ENCODE results near the gene RFX1.

The RFX1 gene

GRCh38 chr19:13960863-13961784, 45.0 kb downstream of the RFX1 start:
- no peak for DNase-seq

GRCh38 chr19:13959962-13960862, 45.9 kb downstream of the RFX1 start:
- no peak for DNase-seq

GRCh38 chr19:13959141-13959961, 46.8 kb downstream of the RFX1 start:
- DNase-seq: no peak

- DNase-seq: no peak
Measured at GRCh38 chr19:13958043-13958442, 48.1 kb downstream of the RFX1 start.

- no peak for DNase-seq
Measured at GRCh38 chr19:13957051-13957450, 49.1 kb downstream of the RFX1 start.

- DNase-seq: no peak
Measured at GRCh38 chr19:13956365-13956744, 49.8 kb downstream of the RFX1 start.

- DNase-seq: no peak
Measured at GRCh38 chr19:13955662-13956364, 50.3 kb downstream of the RFX1 start.

GRCh38 chr19:13954185-13954584, 51.9 kb downstream of the RFX1 start:
- no peak for DNase-seq

GRCh38 chr19:13952931-13953531, 53.1 kb downstream of the RFX1 start:
- DNase-seq: peak; percentile 63

- DNase-seq: peak; percentile 100
Measured at GRCh38 chr19:13952154-13952930, 53.8 kb downstream of the RFX1 start, which contains the start of gene DCAF15. Gene DCAF15, plus strand, starts transcription at chr19:13952509. Its CDS starts 4 bp downstream, at chr19:13952513.

GRCh38 chr19:13951799-13952153, 54.3 kb downstream of the RFX1 start:
- DNase-seq: no peak

GRCh38 chr19:13951043-13951442, 55.1 kb downstream of the RFX1 start:
- no peak for DNase-seq

GRCh38 chr19:13946414-13946813, 59.7 kb downstream of the RFX1 start:
- no peak for DNase-seq

GRCh38 chr19:13942023-13942684, 64.0 kb downstream of the RFX1 start:
- DNase-seq: no peak

- DNase-seq: peak; percentile 56
Measured at GRCh38 chr19:13938301-13939064, 67.6 kb downstream of the RFX1 start, which contains the start of gene PODNL1. Gene PODNL1, minus strand, starts transcription at chr19:13938417. Its CDS starts 236 bp downstream, at chr19:13938181.

GRCh38 chr19:13937479-13938300, 68.4 kb downstream of the RFX1 start:
- peak; percentile 34 for DNase-seq

GRCh38 chr19:13935765-13936510, 70.2 kb downstream of the RFX1 start:
- peak; percentile 41 for DNase-seq

- no peak for DNase-seq
Measured at GRCh38 chr19:13934785-13935109, 71.4 kb downstream of the RFX1 start.

Data from eye (tissue), 1 donor.